ENCODE data around the gene LBX1. TPM values are rescaled to one million over a fixed set of nuclear protein-coding genes. Genes with fewer than 3 reads are reported as not detected.

The LBX1 gene
- total RNA-seq, 1 experiment from 2014 or later = 17.5 TPM

- no peak for DNase-seq (ENCODE audit: low spot score)
- in situ Hi-C loops (cut with HindIII; ENCODE audit: low sequenced_read_pairs) = no loop called here
These were observed 904 bp downstream of the LBX1 start for GRCh38 chr10:101228153-101228965.

- in situ Hi-C loops (cut with HindIII; ENCODE audit: low sequenced_read_pairs) = no loop called here
These were observed 1.7 kb downstream of the LBX1 start for GRCh38 chr10:101227429-101228152.

GRCh38 chr10:101226491-101227428 lies 2.5 kb downstream of the LBX1 start:
- no peak for DNase-seq (ENCODE audit: low spot score)
- in situ Hi-C loops (cut with HindIII; ENCODE audit: low sequenced_read_pairs) = no loop called here

More at GRCh38 chr10:101227429-101228152, 1.7 kb downstream of the LBX1 start:
- DNase-seq (ENCODE audit: low spot score) = no peak

GRCh38 chr10:101225846-101226421 lies 3.3 kb downstream of the LBX1 start:
- DNase-seq (ENCODE audit: low spot score) = no peak
- in situ Hi-C loops (cut with HindIII; ENCODE audit: low sequenced_read_pairs) = no loop called here

GRCh38 chr10:101224910-101225823 lies 4.1 kb downstream of the LBX1 start:
- no peak for DNase-seq (ENCODE audit: low spot score)
- in situ Hi-C loops (cut with HindIII; ENCODE audit: low sequenced_read_pairs) = no loop called here

GRCh38 chr10:101224060-101224909 lies 5.0 kb downstream of the LBX1 start:
- DNase-seq (ENCODE audit: low spot score) = no peak
- in situ Hi-C loops (cut with HindIII; ENCODE audit: low sequenced_read_pairs) = no loop called here

- in situ Hi-C loops (cut with HindIII; ENCODE audit: low sequenced_read_pairs) = no loop called here
- no peak for DNase-seq (ENCODE audit: low spot score)
These were observed 5.8 kb downstream of the LBX1 start for GRCh38 chr10:101223274-101224059.

GRCh38 chr10:101222683-101223273 lies 6.5 kb downstream of the LBX1 start:
- in situ Hi-C loops (cut with HindIII; ENCODE audit: low sequenced_read_pairs) = no loop called here
- no peak for DNase-seq (ENCODE audit: low spot score)

- in situ Hi-C loops (cut with HindIII; ENCODE audit: low sequenced_read_pairs) = no loop called here
These were observed 7.2 kb downstream of the LBX1 start for GRCh38 chr10:101221963-101222531.

GRCh38 chr10:101221549-101221948 lies 7.7 kb downstream of the LBX1 start:
- in situ Hi-C loops (cut with HindIII; ENCODE audit: low sequenced_read_pairs) = no loop called here
- no peak for DNase-seq (ENCODE audit: low spot score)

More at GRCh38 chr10:101221963-101222531, 7.2 kb downstream of the LBX1 start:
- no peak for DNase-seq (ENCODE audit: low spot score)

GRCh38 chr10:101219946-101220451 lies 9.3 kb downstream of the LBX1 start:
- in situ Hi-C loops (cut with HindIII; ENCODE audit: low sequenced_read_pairs) = no loop called here
- DNase-seq (ENCODE audit: low spot score) = no peak

GRCh38 chr10:101219139-101219945 lies 9.9 kb downstream of the LBX1 start:
- no peak for DNase-seq (ENCODE audit: low spot score)
- in situ Hi-C loops (cut with HindIII; ENCODE audit: low sequenced_read_pairs) = no loop called here

GRCh38 chr10:101218351-101219138 lies 10.7 kb downstream of the LBX1 start:
- DNase-seq (ENCODE audit: low spot score) = no peak
- in situ Hi-C loops (cut with HindIII; ENCODE audit: low sequenced_read_pairs) = no loop called here
